HFFc6 (cell line): ENCODE data around the gene UBL3. TPM values are rescaled to one million over a fixed set of nuclear protein-coding genes. Genes with fewer than 3 reads are reported as not detected.

Source experiments
- DNase-seq: peaks from one replicate; pipeline ENCODE4 v3.0.0-alpha.2; 2018
- H3K27ac Mint-ChIP-seq: 2 replicates; pipeline ENCODE4 v1.8.0; 2020; ENCODE audit warnings: mild to moderate bottlenecking, mixed read lengths
- H3K27me3 Mint-ChIP-seq: 2 replicates; pipeline ENCODE4 v1.8.0; 2021; ENCODE audit warnings: mild to moderate bottlenecking, moderate library complexity, mixed read lengths; ENCODE audit not compliant: insufficient read depth
- H3K36me3 Mint-ChIP-seq: 2 replicates; pipeline ENCODE4 v1.8.0; 2021; ENCODE audit warnings: low read depth, mixed read lengths
- H3K4me1 Mint-ChIP-seq: 2 replicates; pipeline ENCODE4 v1.8.0; 2020; ENCODE audit warnings: low read depth, mixed read lengths
- H3K4me3 Mint-ChIP-seq: 2 replicates; pipeline ENCODE4 v1.8.0; 2020; ENCODE audit warnings: mild to moderate bottlenecking, moderate library complexity, mixed read lengths
- H3K9me3 Mint-ChIP-seq: 2 replicates; pipeline ENCODE4 v1.8.0; 2020; ENCODE audit warnings: mild to moderate bottlenecking, mixed read lengths
- CTCF ChIP-seq: fragments of 200-600 bp; sonication (generic); IDR thresholded peaks from 2 replicates; pipeline ENCODE4 v1.5.0; 2021; ENCODE audit warnings: antibody characterized with exemption, mild to moderate bottlenecking
- total RNA-seq, 6 experiments: library from RNA; stranded (reverse); fragmentation: NEBNext Ultra II Directional; extraction: Animal tissue kit (Norgen Biotek cat#: 25700); gene quantifications; 2 replicates in 1 of 6; 3 replicates in 5 of 6; pipeline ENCODE4 v1.2.3, GENCODE V29; 2021

The UBL3 gene
- total RNA-seq, 6 experiments from 2014 or later = 38.0 to 57.4 (median 44.6) TPM

- Mint-ChIP-seq H3K36me3 (peaks cover 44% of the 10 kb centered on the region), H3K4me1 (peaks cover 33% of the 10 kb centered on the region), H3K27ac (peak overlapping the region; percentile 31), H3K9me3 (peaks cover 6% of the 10 kb centered on the region), H3K4me3 (no peak overlapping the region), H3K27me3 (peaks cover 2% of the 10 kb centered on the region)
- TF ChIP-seq CTCF = no peak
- DNase-seq = no peak
These were observed 86.8 kb downstream of the UBL3 start for GRCh38 chr13:29763436-29764180.

GRCh38 chr13:29761815-29762214, 88.6 kb downstream of the UBL3 start:
- Mint-ChIP-seq H3K36me3 (peaks cover 41% of the 10 kb centered on the region), H3K4me1 (peaks cover 35% of the 10 kb centered on the region), H3K9me3 (peaks cover 6% of the 10 kb centered on the region), H3K27ac (no peak overlapping the region), H3K4me3 (no peak overlapping the region), H3K27me3 (peaks cover 4% of the 10 kb centered on the region)
- DNase-seq = no peak
- 0 out of 2 replicates have a peak, but pooled peaks have one; percentile 22 for TF ChIP-seq CTCF

GRCh38 chr13:29761160-29761559, 89.3 kb downstream of the UBL3 start:
- no peak overlapping the region for H3K4me3 Mint-ChIP-seq
- no peak overlapping the region for H3K27ac Mint-ChIP-seq
- H3K27me3 Mint-ChIP-seq = peaks cover 4% of the 10 kb centered on the region
- peaks cover 39% of the 10 kb centered on the region for H3K4me1 Mint-ChIP-seq
- no peak for TF ChIP-seq CTCF
- H3K9me3 Mint-ChIP-seq = peaks cover 6% of the 10 kb centered on the region
- peaks cover 38% of the 10 kb centered on the region for H3K36me3 Mint-ChIP-seq
- DNase-seq = no peak

- H3K4me1 Mint-ChIP-seq = peaks cover 42% of the 10 kb centered on the region
These were observed 89.9 kb downstream of the UBL3 start for GRCh38 chr13:29760544-29760943.

GRCh38 chr13:29758531-29759114, 91.8 kb downstream of the UBL3 start:
- no peak for TF ChIP-seq CTCF
- H3K27me3 Mint-ChIP-seq = peaks cover 7% of the 10 kb centered on the region
- DNase-seq = peak; percentile 46
- peaks cover 28% of the 10 kb centered on the region for H3K36me3 Mint-ChIP-seq
- 0 out of 2 replicates have a peak overlapping the region, but pooled peaks have one; percentile 6 for H3K27ac Mint-ChIP-seq
- H3K4me3 Mint-ChIP-seq = no peak overlapping the region; the same call in 1 of the 2 replicates
- peaks cover 45% of the 10 kb centered on the region for H3K4me1 Mint-ChIP-seq
- peaks cover 6% of the 10 kb centered on the region for H3K9me3 Mint-ChIP-seq

More at GRCh38 chr13:29760544-29760943, 89.9 kb downstream of the UBL3 start:
- peaks cover 6% of the 10 kb centered on the region for H3K9me3 Mint-ChIP-seq
- H3K4me3 Mint-ChIP-seq = no peak overlapping the region
- TF ChIP-seq CTCF = no peak
- H3K27ac Mint-ChIP-seq = no peak overlapping the region
- peaks cover 38% of the 10 kb centered on the region for H3K36me3 Mint-ChIP-seq
- peaks cover 4% of the 10 kb centered on the region for H3K27me3 Mint-ChIP-seq
- no peak for DNase-seq
